Gastroesophageal sphincter (tissue), 3 donors: ENCODE data around the gene MTIF3.

ENCODE experiments used
- POLR2A ChIP-seq, 2 donors: fragments of 450-650 bp; IDR thresholded peaks; one replicate each; pipeline ENCODE4 v1.6.1; 2017; ENCODE audit warnings: antibody characterized with exemption in 2 of 2, mild to moderate bottlenecking in 2 of 2, moderate library complexity in 1 of 2
- POLR2AphosphoS5 ChIP-seq: sonication (generic); formaldehyde crosslinking; IDR thresholded peaks from one replicate; pipeline ENCODE4 v1.6.1; 2017; ENCODE audit warnings: antibody characterized with exemption
- TF ChIP-seq, protein P1 (sequence below), 4 experiments: fragments of 200-600 bp in 2 of 4; fragments of 450-650 bp in 2 of 4; sonication (generic) in 1 of 4; IDR thresholded peaks; one replicate each; pipeline ENCODE4 v1.5.1; 2017 to 2019; ENCODE audit warnings: antibody characterized with exemption in 4 of 4, mild to moderate bottlenecking in 2 of 4, moderate library complexity in 2 of 4

DNA sequence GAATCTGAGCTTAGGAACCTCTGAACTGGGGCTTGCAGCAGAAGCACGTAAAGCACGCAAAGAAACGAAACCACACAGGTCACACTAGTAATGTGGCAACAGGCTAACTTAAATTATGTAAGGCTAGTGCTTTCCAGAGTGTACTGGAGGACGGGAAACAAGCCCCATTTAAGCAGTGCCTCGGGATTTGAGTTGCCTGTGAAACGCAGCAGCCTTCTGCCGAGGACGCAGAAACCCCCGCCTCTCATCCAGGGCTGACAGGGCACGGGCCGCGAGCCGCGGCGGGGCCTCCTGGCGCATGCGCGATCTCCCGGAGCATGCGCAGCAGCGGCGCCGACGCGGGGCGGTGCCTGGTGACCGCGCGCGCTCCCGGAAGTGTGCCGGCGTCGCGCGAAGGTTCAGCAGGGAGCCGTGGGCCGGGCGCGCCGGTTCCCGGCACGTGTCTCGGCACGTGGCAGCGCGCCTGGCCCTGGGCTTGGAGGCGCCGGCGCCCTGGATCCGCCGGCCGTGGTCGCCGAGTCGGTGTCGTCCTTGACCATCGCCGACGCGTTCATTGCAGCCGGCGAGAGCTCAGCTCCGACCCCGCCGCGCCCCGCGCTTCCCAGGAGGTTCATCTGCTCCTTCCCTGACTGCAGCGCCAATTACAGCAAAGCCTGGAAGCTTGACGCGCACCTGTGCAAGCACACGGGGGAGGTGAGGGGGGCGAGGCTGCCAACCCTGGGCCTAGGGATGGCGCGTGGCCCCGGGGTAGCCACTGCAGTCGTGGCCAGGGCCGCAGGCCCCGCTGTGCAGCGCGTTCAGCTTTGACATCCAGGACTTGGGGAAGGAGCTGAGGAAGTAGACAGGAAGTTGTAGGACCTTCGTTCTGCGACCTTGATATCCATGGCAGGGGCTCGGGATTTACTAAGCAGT, 25.9 kb downstream of the MTIF3 start, which contains the start of gene GTF3A:
- TF ChIP-seq, protein P1, sequence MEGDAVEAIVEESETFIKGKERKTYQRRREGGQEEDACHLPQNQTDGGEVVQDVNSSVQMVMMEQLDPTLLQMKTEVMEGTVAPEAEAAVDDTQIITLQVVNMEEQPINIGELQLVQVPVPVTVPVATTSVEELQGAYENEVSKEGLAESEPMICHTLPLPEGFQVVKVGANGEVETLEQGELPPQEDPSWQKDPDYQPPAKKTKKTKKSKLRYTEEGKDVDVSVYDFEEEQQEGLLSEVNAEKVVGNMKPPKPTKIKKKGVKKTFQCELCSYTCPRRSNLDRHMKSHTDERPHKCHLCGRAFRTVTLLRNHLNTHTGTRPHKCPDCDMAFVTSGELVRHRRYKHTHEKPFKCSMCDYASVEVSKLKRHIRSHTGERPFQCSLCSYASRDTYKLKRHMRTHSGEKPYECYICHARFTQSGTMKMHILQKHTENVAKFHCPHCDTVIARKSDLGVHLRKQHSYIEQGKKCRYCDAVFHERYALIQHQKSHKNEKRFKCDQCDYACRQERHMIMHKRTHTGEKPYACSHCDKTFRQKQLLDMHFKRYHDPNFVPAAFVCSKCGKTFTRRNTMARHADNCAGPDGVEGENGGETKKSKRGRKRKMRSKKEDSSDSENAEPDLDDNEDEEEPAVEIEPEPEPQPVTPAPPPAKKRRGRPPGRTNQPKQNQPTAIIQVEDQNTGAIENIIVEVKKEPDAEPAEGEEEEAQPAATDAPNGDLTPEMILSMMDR (IDR thresholded peaks at IDR 0.05): peak in 2 of 4 experiments; percentile 9 to 15
- TF ChIP-seq POLR2A (IDR thresholded peaks at IDR 0.05) (peak; percentile 76 to 81), POLR2AphosphoS5 (peak; percentile 84)
